HFFc6 (cell line): ENCODE results near the gene FKBP15. TPM values are rescaled to one million over a fixed set of nuclear protein-coding genes. Genes with fewer than 3 reads are reported as not detected.
A peak's percentile ranks its signal among the peaks of the same experiment; 100 is the strongest.

Experiments used
- DNase-seq: peaks from one replicate; pipeline ENCODE4 v3.0.0-alpha.2; 2018
- H3K27ac Mint-ChIP-seq: 2 replicates; pipeline ENCODE4 v1.8.0; 2020; ENCODE audit warnings: mild to moderate bottlenecking, mixed read lengths
- H3K27me3 Mint-ChIP-seq: 2 replicates; pipeline ENCODE4 v1.8.0; 2021; ENCODE audit warnings: mild to moderate bottlenecking, moderate library complexity, mixed read lengths; ENCODE audit not compliant: insufficient read depth
- H3K36me3 Mint-ChIP-seq: 2 replicates; pipeline ENCODE4 v1.8.0; 2021; ENCODE audit warnings: low read depth, mixed read lengths
- H3K4me1 Mint-ChIP-seq: 2 replicates; pipeline ENCODE4 v1.8.0; 2020; ENCODE audit warnings: low read depth, mixed read lengths
- H3K4me3 Mint-ChIP-seq: 2 replicates; pipeline ENCODE4 v1.8.0; 2020; ENCODE audit warnings: mild to moderate bottlenecking, moderate library complexity, mixed read lengths
- H3K9me3 Mint-ChIP-seq: 2 replicates; pipeline ENCODE4 v1.8.0; 2020; ENCODE audit warnings: mild to moderate bottlenecking, mixed read lengths
- CTCF ChIP-seq: fragments of 200-600 bp; sonication (generic); IDR thresholded peaks from 2 replicates; pipeline ENCODE4 v1.5.0; 2021; ENCODE audit warnings: antibody characterized with exemption, mild to moderate bottlenecking
- total RNA-seq, 6 experiments: library from RNA; stranded (reverse); fragmentation: NEBNext Ultra II Directional; extraction: Animal tissue kit (Norgen Biotek cat#: 25700); gene quantifications; 2 replicates in 1 of 6; 3 replicates in 5 of 6; pipeline ENCODE4 v1.2.3, GENCODE V29; 2021

FKBP15 gene
- total RNA-seq, 6 experiments from 2014 or later, result 25.2 to 29.8 (median 28.0) TPM

GRCh38 chr9:113154946-113155345, 66.1 kb downstream of the FKBP15 start:
- Mint-ChIP-seq H3K27me3 (no peaks in the 10 kb centered on the region; the same call in 1 of the 2 replicates), H3K36me3 (peaks cover 8% of the 10 kb centered on the region), H3K27ac (peak overlapping the region; percentile 12; the same call in 1 of the 2 replicates), H3K9me3 (no peaks in the 10 kb centered on the region), H3K4me3 (no peak overlapping the region), H3K4me1 (peaks cover 41% of the 10 kb centered on the region)
- TF ChIP-seq CTCF, result no peak
- DNase-seq, result no peak

GRCh38 chr9:113154471-113154870, 66.6 kb downstream of the FKBP15 start:
- DNase-seq, result peak; percentile 56
- Mint-ChIP-seq H3K27ac (peak overlapping the region; percentile 36), H3K4me3 (no peak overlapping the region), H3K4me1 (peaks cover 41% of the 10 kb centered on the region), H3K36me3 (peaks cover 8% of the 10 kb centered on the region), H3K27me3 (no peaks in the 10 kb centered on the region; the same call in 1 of the 2 replicates), H3K9me3 (no peaks in the 10 kb centered on the region)
- no peak for TF ChIP-seq CTCF

- Mint-ChIP-seq H3K36me3 (peaks cover 4% of the 10 kb centered on the region), H3K9me3 (no peaks in the 10 kb centered on the region), H3K27ac (no peak overlapping the region), H3K4me3 (no peak overlapping the region), H3K27me3 (no peaks in the 10 kb centered on the region; the same call in 1 of the 2 replicates), H3K4me1 (peaks cover 41% of the 10 kb centered on the region)
- TF ChIP-seq CTCF, result no peak
- no peak for DNase-seq
Measured at GRCh38 chr9:113153599-113153998, 67.5 kb downstream of the FKBP15 start.

GRCh38 chr9:113152699-113153098, 68.4 kb downstream of the FKBP15 start:
- TF ChIP-seq CTCF, result no peak
- Mint-ChIP-seq H3K27me3 (peaks cover 5% of the 10 kb centered on the region), H3K27ac (no peak overlapping the region), H3K4me3 (peak overlapping the region; percentile 75), H3K36me3 (no peaks in the 10 kb centered on the region), H3K4me1 (peaks cover 41% of the 10 kb centered on the region), H3K9me3 (no peaks in the 10 kb centered on the region)
- DNase-seq, result no peak

GRCh38 chr9:113151696-113152630, 69.1 kb downstream of the FKBP15 start:
- H3K27ac Mint-ChIP-seq, result peak overlapping the region; percentile 30; the same call in 1 of the 2 replicates
- H3K27me3 Mint-ChIP-seq, result peaks cover 7% of the 10 kb centered on the region
- H3K9me3 Mint-ChIP-seq, result no peaks in the 10 kb centered on the region
- H3K4me1 Mint-ChIP-seq, result peaks cover 41% of the 10 kb centered on the region
- H3K4me3 Mint-ChIP-seq, result peak overlapping the region; percentile 75
- no peaks in the 10 kb centered on the region for H3K36me3 Mint-ChIP-seq
- DNase-seq, result no peak
- no peak for TF ChIP-seq CTCF
